Stimulated activated CD8-positive, alpha-beta memory T cell treated with anti-CD3 and anti-CD28 coated beads, Interleukin-7, amount 100 ng/mL, for 4 hours (primary cell): ENCODE data around the gene SLC30A3.

Experiments used
- DNase-seq, 2 donors: peaks; one replicate each; pipeline ENCODE4 v3.0.0-alpha.2; 2020; ENCODE audit warnings: low read depth in 2 of 2

SLC30A3 gene

GRCh38 chr2:27205206-27205605, 57.6 kb downstream of the SLC30A3 start:
- DNase-seq: no peak

GRCh38 chr2:27204566-27204965, 58.3 kb downstream of the SLC30A3 start:
- no peak for DNase-seq

GRCh38 chr2:27203741-27204140, 59.1 kb downstream of the SLC30A3 start:
- DNase-seq: no peak
